NCI-H2196 (cell line): ENCODE data around the gene ADAM11.
"Not testable (repeated sequence)": the region's sequence is repeated elsewhere in the genome, so short reads cannot be mapped to it uniquely, and the experiment has no call there.

ENCODE experiments used
- DNase-seq: peaks from one replicate; lab custom pipeline; 2025; ENCODE audit not compliant: unreplicated experiment; lab: John Stamatoyannopoulos, UW

Gene ADAM11

GRCh38 chr17:44758414-44759085, at the start of gene ADAM11:
Gene ADAM11 (plus strand): TSS chr17:44758988. CDS start chr17:44759200, 212 bp downstream.
- no peak for DNase-seq

- DNase-seq, result no peak
Observed at GRCh38 chr17:44719444-44719843, 39.3 kb upstream of the ADAM11 start.

- no peak for DNase-seq
Observed at GRCh38 chr17:44722254-44722653, 36.5 kb upstream of the ADAM11 start.

GRCh38 chr17:44726121-44726520, 32.7 kb upstream of the ADAM11 start:
- not testable (repeated sequence) for DNase-seq

- DNase-seq, result peak; percentile 15
Observed at GRCh38 chr17:44733753-44734152, 25.0 kb upstream of the ADAM11 start.

DNA sequence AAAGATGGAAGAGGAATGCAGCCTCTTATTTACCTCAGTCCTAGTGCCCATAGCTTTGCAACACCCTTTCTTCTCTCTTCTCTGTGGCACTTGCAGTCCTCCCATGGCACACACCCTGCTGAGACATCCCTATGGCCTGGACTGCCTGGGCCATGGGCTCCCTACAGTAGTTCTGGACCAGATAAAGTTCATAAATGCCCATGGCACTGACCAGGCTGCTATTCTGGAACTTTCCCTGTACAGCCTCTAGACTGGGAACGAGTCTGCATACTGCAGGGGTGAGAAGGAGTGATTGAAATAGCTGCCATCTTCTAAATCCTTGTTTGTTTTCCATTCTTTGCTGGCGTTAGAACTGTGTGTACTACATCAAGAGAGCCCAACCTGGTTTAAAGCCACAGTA, 24.5 kb upstream of the ADAM11 start:
- no peak for DNase-seq

- no peak for DNase-seq
Observed at GRCh38 chr17:44736551-44737240, 22.1 kb upstream of the ADAM11 start.

GRCh38 chr17:44738214-44738906, 20.4 kb upstream of the ADAM11 start:
- no peak for DNase-seq

DNA sequence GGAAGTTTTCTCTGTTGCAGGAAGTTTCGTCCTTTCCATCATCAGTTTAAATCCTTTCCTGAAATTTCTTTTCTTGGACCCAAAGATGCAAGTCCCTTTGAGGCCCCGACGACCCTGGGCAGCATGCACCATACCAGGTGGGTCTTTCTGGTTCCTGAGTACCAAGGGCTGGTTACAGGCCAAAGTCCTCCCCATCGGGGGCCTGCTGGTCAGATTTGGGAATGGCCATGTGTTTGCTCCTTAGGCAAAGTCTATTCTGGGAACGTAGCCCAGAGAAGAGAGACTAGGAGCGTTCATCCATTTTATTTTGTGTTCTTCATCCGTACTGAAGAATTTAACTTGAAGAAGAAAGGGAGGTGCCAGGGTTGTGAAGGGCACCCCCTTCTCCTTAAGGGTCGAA, 17.5 kb upstream of the ADAM11 start:
- no peak for DNase-seq

DNA sequence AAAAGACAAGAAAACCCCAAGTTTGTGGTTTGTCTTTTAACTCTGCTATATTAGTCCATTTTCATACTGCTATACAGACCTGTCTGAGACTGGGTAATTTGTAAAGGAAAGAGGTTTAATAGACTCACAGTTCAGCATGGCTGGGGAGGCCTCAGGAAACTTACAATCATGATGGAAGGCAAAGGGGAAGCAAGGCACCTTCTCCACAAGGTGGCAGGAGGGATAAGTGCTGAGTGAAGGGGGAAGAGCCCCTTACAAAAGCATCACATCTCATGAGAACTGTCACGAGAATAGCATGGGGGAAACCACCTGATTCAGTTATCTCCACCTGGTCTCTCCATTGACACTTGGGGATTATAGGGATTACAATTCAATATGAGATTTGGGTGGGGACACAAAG, 13.5 kb upstream of the ADAM11 start:
- no peak for DNase-seq

- DNase-seq, result not testable (repeated sequence)
Observed at GRCh38 chr17:44745738-44746137, 13.1 kb upstream of the ADAM11 start.

DNA sequence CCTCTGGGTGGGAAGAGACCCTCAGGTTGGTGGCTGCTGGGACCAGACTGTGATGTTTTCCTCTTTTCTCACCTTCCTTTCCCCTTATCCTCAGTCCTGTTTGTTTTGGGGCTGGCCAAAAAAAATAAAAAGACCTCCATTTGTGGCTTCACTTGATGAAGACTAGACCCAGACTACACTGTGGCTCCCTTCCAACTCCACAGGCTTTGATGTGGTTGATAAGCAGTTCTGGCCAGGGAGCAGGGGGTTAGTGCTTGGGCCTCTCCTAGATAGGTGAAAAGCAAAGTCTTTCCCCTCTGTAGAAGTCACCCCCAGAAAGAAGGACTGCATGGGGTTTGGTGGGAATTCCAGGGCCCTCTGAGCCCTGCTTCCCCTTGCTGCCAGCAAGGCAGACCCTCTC, 11.2 kb upstream of the ADAM11 start:
- DNase-seq, result no peak

DNA sequence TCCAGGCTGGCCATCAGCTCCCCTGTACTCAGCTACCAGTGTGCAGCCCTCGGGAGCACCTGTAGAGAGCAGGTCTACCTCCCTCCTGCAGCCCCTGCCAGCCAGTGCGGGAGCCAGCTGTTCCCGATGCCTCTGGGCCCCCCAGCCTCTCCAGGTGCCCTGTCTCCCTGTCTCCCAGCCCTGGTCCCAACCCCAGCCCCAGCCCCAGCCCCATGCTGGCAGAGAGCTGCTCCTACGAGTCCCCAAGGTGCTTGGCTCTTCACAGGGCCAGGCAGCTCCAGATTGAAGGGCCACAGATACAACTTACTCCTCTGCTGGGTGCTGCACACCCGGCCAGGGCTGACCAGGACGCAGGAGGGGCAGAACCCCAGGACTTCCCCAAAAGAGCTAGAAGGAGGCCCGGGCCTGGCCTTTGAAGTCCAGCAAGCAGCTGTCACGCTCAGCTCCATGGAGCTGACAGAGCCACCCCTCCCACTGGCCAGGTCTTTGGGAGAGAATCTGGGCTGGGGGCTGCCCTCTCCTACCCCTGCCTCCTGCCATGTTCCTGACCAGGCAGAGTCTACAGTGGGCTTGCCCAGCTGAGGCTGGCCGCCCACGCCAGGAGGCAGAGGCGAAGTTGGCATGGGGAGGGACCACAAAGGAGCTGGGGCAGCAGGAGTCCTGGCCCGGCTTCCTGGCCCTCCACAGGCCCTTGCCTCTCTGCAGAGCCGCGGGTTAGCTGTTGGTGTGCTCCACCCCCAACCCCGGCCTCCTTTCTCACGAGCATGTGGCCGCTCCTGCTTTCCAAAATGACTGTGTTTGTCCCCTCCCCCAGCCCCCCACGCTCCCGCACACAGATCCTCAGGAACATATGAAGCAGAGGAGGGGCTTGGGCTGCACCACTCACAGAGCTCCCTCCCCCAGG, 9.5 kb upstream of the ADAM11 start:
- no peak for DNase-seq

DNA sequence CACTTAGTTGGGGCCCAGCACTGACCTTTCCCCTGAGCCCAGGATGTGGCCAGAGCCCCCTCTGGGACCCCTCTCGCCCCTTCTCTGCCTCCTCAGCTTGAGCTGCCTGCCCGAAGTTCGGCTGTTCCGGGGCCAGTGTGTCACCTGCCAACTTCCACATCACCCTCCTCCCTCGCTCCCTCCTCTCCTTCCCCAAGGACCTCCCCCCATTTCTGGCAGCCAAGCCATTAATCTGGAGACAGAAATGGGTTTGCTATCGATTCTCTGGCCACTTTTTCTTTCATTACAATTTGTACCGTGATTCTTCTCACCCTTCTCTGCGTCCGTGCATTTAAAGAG, 8.8 kb upstream of the ADAM11 start:
- DNase-seq, result no peak

DNA sequence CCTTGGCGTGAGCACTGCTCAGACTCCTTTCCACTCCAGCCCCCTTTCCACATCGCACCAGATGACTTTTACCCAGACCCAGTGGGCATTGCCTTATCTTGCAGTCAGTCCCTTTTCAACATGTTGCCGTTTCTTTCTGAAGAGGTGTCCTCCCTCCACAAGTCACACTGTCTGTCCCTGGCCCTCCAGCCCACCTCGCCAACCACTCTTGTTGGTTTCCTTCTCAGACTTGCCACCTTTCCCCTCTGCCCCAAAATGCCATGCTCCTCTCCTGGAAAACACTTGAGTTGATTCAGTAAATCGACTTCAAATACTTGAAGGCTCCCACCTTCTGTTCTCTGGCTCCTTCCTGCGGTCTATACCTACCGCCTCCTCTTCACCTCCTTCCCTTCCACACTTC, 7.5 kb upstream of the ADAM11 start:
- no peak for DNase-seq

DNA sequence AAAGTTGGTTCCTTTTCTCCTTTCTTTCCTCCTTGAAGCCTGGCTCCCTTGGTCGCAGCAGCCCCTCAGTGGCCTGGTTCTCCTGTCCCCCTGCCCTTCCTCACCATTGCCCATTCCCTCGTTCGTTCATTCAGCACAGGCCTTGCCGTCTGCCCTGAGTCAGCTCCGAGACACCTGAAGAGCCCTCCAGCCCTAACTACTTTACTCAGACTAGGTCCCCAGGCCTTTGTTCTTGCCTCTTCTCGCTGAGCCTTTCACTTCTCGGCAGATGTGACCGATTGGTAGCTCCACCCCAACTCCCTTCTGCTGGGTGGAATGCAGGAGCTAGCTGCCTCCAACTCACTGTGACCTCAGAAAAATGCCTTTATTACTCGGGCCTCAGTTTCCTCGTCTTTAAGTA, 7.0 kb upstream of the ADAM11 start:
- DNase-seq, result no peak

DNA sequence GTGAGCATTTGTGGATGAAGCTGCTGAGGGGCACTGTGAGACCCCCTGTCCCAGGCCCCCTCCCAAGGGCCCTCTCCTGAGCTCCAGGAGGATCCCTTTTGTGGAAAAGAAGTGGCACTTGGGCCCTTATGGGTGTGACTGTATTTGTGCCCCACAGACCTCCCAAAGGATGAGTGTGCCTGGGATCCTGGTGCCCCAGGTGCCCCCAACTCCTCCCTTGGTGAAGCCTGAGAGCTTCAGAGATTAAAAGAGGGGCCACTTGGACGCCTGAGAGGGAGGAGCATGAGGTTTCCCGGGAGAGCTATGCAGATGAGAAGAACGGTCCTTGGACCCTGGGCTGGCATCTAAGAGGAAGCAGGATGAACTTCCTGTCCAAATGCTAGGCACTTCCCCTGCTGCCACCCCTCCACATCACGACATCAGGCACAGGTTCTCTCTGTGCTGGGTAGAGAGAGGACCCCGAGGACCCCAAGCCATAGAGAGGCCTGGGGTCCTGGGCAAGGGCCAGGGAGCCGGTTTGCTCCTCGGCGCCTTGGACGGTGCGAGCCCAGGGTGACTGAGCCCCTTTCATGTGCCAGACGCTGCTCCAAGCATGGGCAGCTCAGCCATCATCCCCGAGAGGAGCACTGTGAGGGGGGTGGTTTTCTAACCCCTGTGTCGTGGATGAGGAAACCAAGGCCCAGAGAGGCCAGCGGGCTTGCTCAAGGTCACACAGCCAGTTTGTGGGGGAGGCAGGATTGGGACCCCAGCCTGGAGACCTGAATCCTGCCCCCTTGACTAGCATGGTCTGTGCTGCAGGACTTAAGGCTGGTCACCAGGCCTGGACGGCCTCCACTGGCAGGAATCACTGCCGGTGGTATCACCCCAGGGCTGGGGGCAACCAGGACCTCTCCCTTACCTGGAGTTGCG, 5.6 kb upstream of the ADAM11 start:
- DNase-seq, result no peak

GRCh38 chr17:44754276-44754675, 4.5 kb upstream of the ADAM11 start:
- DNase-seq, result no peak

DNA sequence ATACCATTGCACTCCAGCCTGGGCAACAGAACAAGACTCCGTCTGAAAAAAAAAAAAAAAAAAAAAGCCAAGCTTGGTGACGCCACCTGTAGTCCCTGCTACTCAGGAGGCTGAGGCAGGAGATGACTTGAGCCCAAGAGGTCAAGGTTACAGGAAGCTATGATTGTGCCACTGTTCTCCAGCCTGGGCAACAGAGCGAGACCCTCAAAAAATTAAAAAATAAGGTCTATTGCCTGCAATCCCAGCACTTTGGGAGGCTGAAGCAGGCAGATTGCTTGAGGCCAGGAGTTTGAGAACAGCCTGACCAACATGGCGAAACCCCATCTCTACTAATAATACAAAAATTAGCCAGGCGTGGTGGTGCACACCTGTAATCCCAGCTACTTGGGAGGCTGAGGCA, 3.6 kb upstream of the ADAM11 start:
- DNase-seq, result not testable (repeated sequence)
